CD4-positive, CD25-positive, alpha-beta regulatory T cell (primary cell): ENCODE data around the gene GRIN1. TPM values are rescaled to one million over a fixed set of nuclear protein-coding genes. Genes with fewer than 3 reads are reported as not detected.

Source experiments
- ATAC-seq, 2 donors: fragments of 150-1000 bp; cut with Tn5 transposase; one replicate each; pipeline ENCODE4 v1.10.0; 2021; ENCODE audit warnings: low read depth in 2 of 2, moderate number of reproducible peaks in 2 of 2, moderate library complexity in 1 of 2
- DNase-seq, 3 donors: peaks; one replicate each; pipeline versions ENCODE4 v3.0.0 to v3.0.0-alpha.2; 2012 to 2022; ENCODE audit warnings: mixed read lengths in 1 of 3
- H3K27ac ChIP-seq: one replicate; pipeline ENCODE4 v1.7.0; 2013; ENCODE audit warnings: mild to moderate bottlenecking, low read length; ENCODE audit not compliant: insufficient read depth, poor library complexity, severe bottlenecking
- H3K27me3 ChIP-seq: one replicate; pipeline ENCODE4 v1.7.0; 2013; ENCODE audit warnings: low read length; ENCODE audit not compliant: control insufficient read depth, insufficient read depth
- H3K36me3 ChIP-seq: one replicate; pipeline ENCODE4 v1.7.0; 2013; ENCODE audit warnings: mild to moderate bottlenecking, low read length, moderate library complexity; ENCODE audit not compliant: control insufficient read depth, insufficient read depth
- H3K4me1 ChIP-seq: 2 replicates; pipeline ENCODE4 v1.7.0; 2013; ENCODE audit warnings: mild to moderate bottlenecking, low read length; ENCODE audit not compliant: insufficient read depth, control insufficient read depth, poor library complexity, severe bottlenecking
- H3K4me3 ChIP-seq: one replicate; pipeline ENCODE4 v1.7.0; 2013; ENCODE audit warnings: low read depth, mild to moderate bottlenecking, low read length, moderate library complexity
- H3K9me3 ChIP-seq, 2 experiments: 1 replicate in 1 of 2; 2 replicates in 1 of 2; pipeline ENCODE4 v1.7.0; 2013; ENCODE audit warnings: low read length in 2 of 2, mild to moderate bottlenecking in 1 of 2, moderate library complexity in 1 of 2; ENCODE audit not compliant: control insufficient read depth in 2 of 2
- H3K27ac Mint-ChIP-seq, 3 donors: one replicate each; pipeline ENCODE4 v1.8.0; 2020 to 2022; ENCODE audit warnings: mild to moderate bottlenecking in 3 of 3, mixed read lengths in 3 of 3, moderate library complexity in 2 of 3
- H3K27me3 Mint-ChIP-seq: one replicate; pipeline ENCODE4 v1.8.0; 2022; ENCODE audit warnings: mild to moderate bottlenecking, mixed read lengths
- H3K36me3 Mint-ChIP-seq: one replicate; pipeline ENCODE4 v1.8.0; 2020; ENCODE audit warnings: mixed read lengths
- H3K4me1 Mint-ChIP-seq, 4 donors: one replicate each; pipeline ENCODE4 v1.8.0; 2020 to 2022; ENCODE audit warnings: mixed read lengths in 4 of 4, mild to moderate bottlenecking in 1 of 4
- H3K4me3 Mint-ChIP-seq, 4 donors: one replicate each; pipeline ENCODE4 v1.8.0; 2020 to 2022; ENCODE audit warnings: mild to moderate bottlenecking in 4 of 4, mixed read lengths in 4 of 4, moderate library complexity in 3 of 4
- H3K9me3 Mint-ChIP-seq, 7 donors: one replicate each; pipeline ENCODE4 v1.8.0; 2020 to 2022; ENCODE audit warnings: mixed read lengths in 7 of 7, mild to moderate bottlenecking in 3 of 7, moderate library complexity in 2 of 7
- polyA plus RNA-seq, 4 donors: library from polyadenylated mRNA; unstranded; fragments of 300-500 nt; fragmentation: Illumina TruSeq; gene quantifications; one replicate each; pipeline ENCODE4 v1.2.3, GENCODE V29; 2021
- total RNA-seq: library from RNA; stranded (reverse); gene quantifications from one replicate; pipeline ENCODE4 v1.2.3, GENCODE V29; 2022

The GRIN1 gene
- total and polyA plus RNA-seq, 5 donors from 2014 or later, result not detected

GRCh38 chr9:137109250-137110146 lies 29.5 kb upstream of the GRIN1 start:
- Mint-ChIP-seq H3K4me3 (peak overlapping the region in 2 of 4 donors; percentile 13 to 22), H3K36me3 (peaks cover 9% of the 10 kb centered on the region), H3K4me1 (peaks cover 0 to 10% (median 0%) of the 10 kb centered on the region in 4 donors), H3K27ac (no peak overlapping the region), H3K9me3 (no peaks in the 10 kb centered on the region), H3K27me3 (no peaks in the 10 kb centered on the region)
- DNase-seq (no peak), ATAC-seq (no peak)
- H3K36me3 ChIP-seq, result peaks cover 29% of the 10 kb centered on the region
- H3K27me3 ChIP-seq, result no peaks in the 10 kb centered on the region
- no peak overlapping the region for H3K4me3 ChIP-seq
- no peak overlapping the region for H3K27ac ChIP-seq
- no peaks in the 10 kb centered on the region for H3K9me3 ChIP-seq
- H3K4me1 ChIP-seq, result peaks cover 7% of the 10 kb centered on the region

GRCh38 chr9:137110147-137110910 lies 28.6 kb upstream of the GRIN1 start:
- peak overlapping the region in 1 of 4 donors; percentile 47 for H3K4me3 Mint-ChIP-seq
- Histone ChIP-seq H3K9me3 (no peaks in the 10 kb centered on the region), H3K4me3 (no peak overlapping the region), H3K36me3 (peaks cover 24% of the 10 kb centered on the region), H3K27me3 (no peaks in the 10 kb centered on the region), H3K4me1 (peaks cover 15% of the 10 kb centered on the region), H3K27ac (no peak overlapping the region)
- H3K9me3 Mint-ChIP-seq, result no peaks in the 10 kb centered on the region
- no peak for DNase-seq
- H3K27me3 Mint-ChIP-seq, result no peaks in the 10 kb centered on the region
- peaks cover 5% of the 10 kb centered on the region for H3K36me3 Mint-ChIP-seq
- no peak for ATAC-seq
- no peak overlapping the region for H3K27ac Mint-ChIP-seq
- peaks cover 0 to 10% (median 0%) of the 10 kb centered on the region in 4 donors for H3K4me1 Mint-ChIP-seq

- Histone ChIP-seq H3K9me3 (no peaks in the 10 kb centered on the region), H3K4me3 (no peak overlapping the region), H3K36me3 (peaks cover 19% of the 10 kb centered on the region), H3K27ac (no peak overlapping the region), H3K27me3 (no peaks in the 10 kb centered on the region), H3K4me1 (peaks cover 15% of the 10 kb centered on the region)
- no peak for ATAC-seq
- no peaks in the 10 kb centered on the region for H3K27me3 Mint-ChIP-seq
- no peak for DNase-seq
- no peak overlapping the region for H3K27ac Mint-ChIP-seq
- peak overlapping the region in 2 of 4 donors; percentile 47 to 74 for H3K4me3 Mint-ChIP-seq
- no peaks in the 10 kb centered on the region for H3K9me3 Mint-ChIP-seq
- H3K4me1 Mint-ChIP-seq, result peaks cover 0 to 10% (median 0%) of the 10 kb centered on the region in 4 donors
- H3K36me3 Mint-ChIP-seq, result no peaks in the 10 kb centered on the region
Measured at GRCh38 chr9:137110911-137111787, 27.8 kb upstream of the GRIN1 start.

GRCh38 chr9:137111788-137112563 lies 27.0 kb upstream of the GRIN1 start:
- no peak overlapping the region for H3K4me3 ChIP-seq
- peaks cover 13% of the 10 kb centered on the region for H3K36me3 ChIP-seq
- no peaks in the 10 kb centered on the region for H3K36me3 Mint-ChIP-seq
- peaks cover 0 to 10% (median 0%) of the 10 kb centered on the region in 4 donors for H3K4me1 Mint-ChIP-seq
- H3K27me3 ChIP-seq, result no peaks in the 10 kb centered on the region
- H3K27ac ChIP-seq, result no peak overlapping the region
- peaks cover 15% of the 10 kb centered on the region for H3K4me1 ChIP-seq
- ATAC-seq (no peak), DNase-seq (no peak)
- H3K9me3 Mint-ChIP-seq, result no peaks in the 10 kb centered on the region
- H3K27ac Mint-ChIP-seq, result no peak overlapping the region
- H3K27me3 Mint-ChIP-seq, result no peaks in the 10 kb centered on the region
- no peaks in the 10 kb centered on the region for H3K9me3 ChIP-seq
- peak overlapping the region in 1 of 4 donors; percentile 24 for H3K4me3 Mint-ChIP-seq

- Mint-ChIP-seq H3K27ac (no peak overlapping the region), H3K36me3 (no peaks in the 10 kb centered on the region), H3K9me3 (no peaks in the 10 kb centered on the region), H3K4me3 (peak overlapping the region; percentile 44 to 88 (median 80)), H3K4me1 (peaks cover 0 to 10% (median 0%) of the 10 kb centered on the region in 4 donors), H3K27me3 (no peaks in the 10 kb centered on the region)
- DNase-seq (no peak), ATAC-seq (no peak)
- peaks cover 15% of the 10 kb centered on the region for H3K4me1 ChIP-seq
- peaks cover 6% of the 10 kb centered on the region for H3K36me3 ChIP-seq
- H3K9me3 ChIP-seq, result no peaks in the 10 kb centered on the region
- H3K4me3 ChIP-seq, result no peak overlapping the region
- no peak overlapping the region for H3K27ac ChIP-seq
- no peaks in the 10 kb centered on the region for H3K27me3 ChIP-seq
Measured at GRCh38 chr9:137112564-137113384, 26.2 kb upstream of the GRIN1 start.

- Histone ChIP-seq H3K9me3 (no peaks in the 10 kb centered on the region), H3K27me3 (no peaks in the 10 kb centered on the region), H3K4me3 (no peak overlapping the region), H3K27ac (no peak overlapping the region), H3K36me3 (no peaks in the 10 kb centered on the region), H3K4me1 (peaks cover 15% of the 10 kb centered on the region)
- H3K27ac Mint-ChIP-seq, result no peak overlapping the region
- ATAC-seq (peak; percentile 28 to 40), DNase-seq (peak in 2 of 3 donors; percentile 26 to 56)
- H3K4me1 Mint-ChIP-seq, result peaks cover 0 to 10% (median 0%) of the 10 kb centered on the region in 4 donors
- peak overlapping the region; percentile 44 to 88 (median 80) for H3K4me3 Mint-ChIP-seq
- no peaks in the 10 kb centered on the region for H3K27me3 Mint-ChIP-seq
- no peaks in the 10 kb centered on the region for H3K9me3 Mint-ChIP-seq
- no peaks in the 10 kb centered on the region for H3K36me3 Mint-ChIP-seq
Measured at GRCh38 chr9:137113385-137114159, 25.4 kb upstream of the GRIN1 start.
